DMS153 (cell line): ENCODE results near the gene PWP2.
"Not testable (repeated sequence)": the region's sequence is repeated elsewhere in the genome, so short reads cannot be mapped to it uniquely, and the experiment has no call there.

Experiments used
- DNase-seq: peaks from one replicate; lab custom pipeline; 2025; lab: John Stamatoyannopoulos, UW

The PWP2 gene

GRCh38 chr21:44163167-44163653 lies 56.0 kb downstream of the PWP2 start:
- DNase-seq = not testable (repeated sequence)

- not testable (repeated sequence) for DNase-seq
Observed at GRCh38 chr21:44165933-44166332, 58.7 kb downstream of the PWP2 start.

- not testable (repeated sequence) for DNase-seq
Observed at GRCh38 chr21:44167527-44167926, 60.3 kb downstream of the PWP2 start.

- not testable (repeated sequence) for DNase-seq
Observed at GRCh38 chr21:44170326-44170725, 63.1 kb downstream of the PWP2 start.

GRCh38 chr21:44170863-44171262 lies 63.7 kb downstream of the PWP2 start:
- not testable (repeated sequence) for DNase-seq

- not testable (repeated sequence) for DNase-seq
Observed at GRCh38 chr21:44171962-44172572, 64.9 kb downstream of the PWP2 start.

GRCh38 chr21:44172741-44173140 lies 65.5 kb downstream of the PWP2 start:
- not testable (repeated sequence) for DNase-seq

GRCh38 chr21:44175189-44175588 lies 68.0 kb downstream of the PWP2 start:
- not testable (repeated sequence) for DNase-seq

GRCh38 chr21:44176127-44176526 lies 68.9 kb downstream of the PWP2 start:
- DNase-seq = not testable (repeated sequence)
